IMR-90 (cell line): ENCODE data around the gene ZFAND2A.

Experiments used
- CEBPB ChIP-seq: IDR thresholded peaks from 2 replicates; pipeline ENCODE4 v1.6.1; 2012; ENCODE audit warnings: low read depth, low read length, improper control_type of control experiment
- FOS ChIP-seq: fragments of 150-350 bp; IDR thresholded peaks from 2 replicates; pipeline ENCODE4 v1.6.1; 2016; ENCODE audit warnings: low read depth, low read length
- MAFK ChIP-seq: IDR thresholded peaks from 2 replicates; pipeline ENCODE4 v1.6.1; 2012; ENCODE audit warnings: low read depth, low read length, improper control_type of control experiment
- MAZ ChIP-seq: IDR thresholded peaks from 2 replicates; pipeline ENCODE4 v1.6.1; 2012; ENCODE audit warnings: low read depth, mild to moderate bottlenecking, low read length, improper control_type of control experiment, moderate library complexity, borderline replicate concordance
- MXI1 ChIP-seq: IDR thresholded peaks from 2 replicates; pipeline ENCODE4 v1.6.1; 2012; ENCODE audit warnings: low read depth, mild to moderate bottlenecking, low read length, moderate library complexity, borderline replicate concordance
- POLR2A ChIP-seq: IDR thresholded peaks from 2 replicates; pipeline ENCODE4 v1.6.1; 2012; ENCODE audit warnings: mild to moderate bottlenecking, low read depth, low read length
- RAD21 ChIP-seq: IDR thresholded peaks from 2 replicates; pipeline ENCODE4 v1.6.1; 2012; ENCODE audit warnings: low read length, improper control_type of control experiment
- TF ChIP-seq, protein P1 (sequence below): conservative IDR thresholded peaks from 2 replicates; pipeline ENCODE4 v1.5.1; 2012; ENCODE audit warnings: mild to moderate bottlenecking, low read depth, low read length, improper control_type of control experiment
- TF ChIP-seq, protein P2 (sequence below): fragments of 150-350 bp; IDR thresholded peaks from 2 replicates; pipeline ENCODE4 v1.6.1; 2017; ENCODE audit warnings: mild to moderate bottlenecking, antibody characterized with exemption, low read length, low read depth

DNA sequence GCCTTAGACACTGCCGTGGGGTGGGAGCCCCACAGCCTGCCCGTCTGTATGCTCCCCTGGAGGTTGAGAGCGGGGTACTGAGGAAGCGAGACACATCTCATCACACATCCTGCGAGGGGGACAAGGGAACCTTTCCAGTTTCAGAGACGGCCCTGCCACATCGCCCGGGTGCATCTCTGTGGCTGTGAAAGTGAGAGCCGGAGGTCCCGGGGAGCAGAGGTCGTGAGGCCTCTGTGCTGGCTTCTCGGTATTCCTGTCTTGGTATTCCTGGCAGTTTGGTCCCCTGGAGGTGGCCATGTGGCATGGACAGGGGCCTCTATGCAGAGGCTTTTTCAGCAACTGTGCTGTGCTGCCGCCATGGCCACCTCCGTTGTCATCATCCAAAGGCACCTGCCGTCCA is 41.9 kb upstream of the ZFAND2A start:
- TF ChIP-seq POLR2A (no peak), MXI1 (no peak), CEBPB (no peak), MAZ (no peak), FOS (no peak), RAD21 (no peak), MAFK (no peak)
- TF ChIP-seq, protein P1, sequence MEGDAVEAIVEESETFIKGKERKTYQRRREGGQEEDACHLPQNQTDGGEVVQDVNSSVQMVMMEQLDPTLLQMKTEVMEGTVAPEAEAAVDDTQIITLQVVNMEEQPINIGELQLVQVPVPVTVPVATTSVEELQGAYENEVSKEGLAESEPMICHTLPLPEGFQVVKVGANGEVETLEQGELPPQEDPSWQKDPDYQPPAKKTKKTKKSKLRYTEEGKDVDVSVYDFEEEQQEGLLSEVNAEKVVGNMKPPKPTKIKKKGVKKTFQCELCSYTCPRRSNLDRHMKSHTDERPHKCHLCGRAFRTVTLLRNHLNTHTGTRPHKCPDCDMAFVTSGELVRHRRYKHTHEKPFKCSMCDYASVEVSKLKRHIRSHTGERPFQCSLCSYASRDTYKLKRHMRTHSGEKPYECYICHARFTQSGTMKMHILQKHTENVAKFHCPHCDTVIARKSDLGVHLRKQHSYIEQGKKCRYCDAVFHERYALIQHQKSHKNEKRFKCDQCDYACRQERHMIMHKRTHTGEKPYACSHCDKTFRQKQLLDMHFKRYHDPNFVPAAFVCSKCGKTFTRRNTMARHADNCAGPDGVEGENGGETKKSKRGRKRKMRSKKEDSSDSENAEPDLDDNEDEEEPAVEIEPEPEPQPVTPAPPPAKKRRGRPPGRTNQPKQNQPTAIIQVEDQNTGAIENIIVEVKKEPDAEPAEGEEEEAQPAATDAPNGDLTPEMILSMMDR = no peak
- TF ChIP-seq, protein P2, sequence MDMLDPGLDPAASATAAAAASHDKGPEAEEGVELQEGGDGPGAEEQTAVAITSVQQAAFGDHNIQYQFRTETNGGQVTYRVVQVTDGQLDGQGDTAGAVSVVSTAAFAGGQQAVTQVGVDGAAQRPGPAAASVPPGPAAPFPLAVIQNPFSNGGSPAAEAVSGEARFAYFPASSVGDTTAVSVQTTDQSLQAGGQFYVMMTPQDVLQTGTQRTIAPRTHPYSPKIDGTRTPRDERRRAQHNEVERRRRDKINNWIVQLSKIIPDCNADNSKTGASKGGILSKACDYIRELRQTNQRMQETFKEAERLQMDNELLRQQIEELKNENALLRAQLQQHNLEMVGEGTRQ = no peak
